H1 (cell line): Measurements from ENCODE around the gene ENAH. TPM values are rescaled to one million over a fixed set of nuclear protein-coding genes. Genes with fewer than 3 reads are reported as not detected.

Experiments
- BACH1 ChIP-seq: IDR thresholded peaks from 2 replicates; pipeline ENCODE4 v1.6.1; 2012; ENCODE audit warnings: low read length, improper control_type of control experiment
- CTBP2 ChIP-seq: IDR thresholded peaks from 2 replicates; pipeline ENCODE4 v1.7.0; 2011; ENCODE audit warnings: borderline replicate concordance, mild to moderate bottlenecking, moderate library complexity, mixed read lengths, low read length; ENCODE audit not compliant: insufficient read depth, insufficient read length
- NRF1 ChIP-seq: IDR thresholded peaks from 2 replicates; pipeline ENCODE4 v1.6.1; 2011; ENCODE audit warnings: mild to moderate bottlenecking, low read depth, low read length, improper control_type of control experiment
- PHF8 ChIP-seq: fragments of 200-600 bp; sonication (generic); conservative IDR thresholded peaks from 2 replicates; pipeline ENCODE4 v1.7.1; 2012; ENCODE audit warnings: low read depth, mild to moderate bottlenecking, inconsistent platforms, low read length, moderate library complexity
- POU5F1 ChIP-seq: IDR thresholded peaks from 2 replicates; pipeline ENCODE4 v1.6.1; 2011; ENCODE audit warnings: low read depth, mild to moderate bottlenecking, low read length, moderate library complexity
- RBBP5 ChIP-seq: IDR thresholded peaks from 2 replicates; pipeline ENCODE4 v1.7.1; 2012; ENCODE audit warnings: low read depth, mild to moderate bottlenecking, inconsistent platforms, low read length, moderate library complexity, borderline replicate concordance
- TEAD4 ChIP-seq: IDR thresholded peaks from 2 replicates; pipeline ENCODE4 v1.6.1; 2012; ENCODE audit warnings: low read depth, low read length, inconsistent platforms, mixed read lengths
- polyA plus RNA-seq, 7 experiments: library from polyadenylated mRNA; depleted of rRNA in 3 of 7; stranded (reverse) in 5 of 7; unstranded in 2 of 7; fragments of >200 nt in 5 of 7; fragments of 200-250 nt in 2 of 7; gene quantifications; 1 replicate in 5 of 7; 2 replicates in 1 of 7; 4 replicates in 1 of 7; pipeline versions ENCODE4 v1.2.1 to v1.2.3, GENCODE V29; 2011 to 2013; ENCODE audit warnings: missing spikeins in 2 of 7, mixed read lengths in 2 of 7
- total RNA-seq: library from RNA; stranded (reverse); fragmentation: NEBNext Ultra II Directional; extraction: Animal tissue kit (Norgen Biotek cat#: 25700); gene quantifications from 2 replicates; pipeline ENCODE4 v1.2.1, GENCODE V29; 2021
- TF ChIP-seq, protein P1 (sequence below): fragments of 300-600 bp; sonication (generic); IDR thresholded peaks from 2 replicates; pipeline ENCODE4 v1.7.1; 2012; ENCODE audit warnings: low read length, moderate library complexity, mild to moderate bottlenecking, inconsistent platforms; ENCODE audit not compliant: insufficient replicate concordance

ENAH gene
- total and polyA plus RNA-seq, 2 of the 8 experiments (the other 6 are each of a cell fraction or from before 2014, with no cell fraction given) = 39.1 to 335 TPM

DNA sequence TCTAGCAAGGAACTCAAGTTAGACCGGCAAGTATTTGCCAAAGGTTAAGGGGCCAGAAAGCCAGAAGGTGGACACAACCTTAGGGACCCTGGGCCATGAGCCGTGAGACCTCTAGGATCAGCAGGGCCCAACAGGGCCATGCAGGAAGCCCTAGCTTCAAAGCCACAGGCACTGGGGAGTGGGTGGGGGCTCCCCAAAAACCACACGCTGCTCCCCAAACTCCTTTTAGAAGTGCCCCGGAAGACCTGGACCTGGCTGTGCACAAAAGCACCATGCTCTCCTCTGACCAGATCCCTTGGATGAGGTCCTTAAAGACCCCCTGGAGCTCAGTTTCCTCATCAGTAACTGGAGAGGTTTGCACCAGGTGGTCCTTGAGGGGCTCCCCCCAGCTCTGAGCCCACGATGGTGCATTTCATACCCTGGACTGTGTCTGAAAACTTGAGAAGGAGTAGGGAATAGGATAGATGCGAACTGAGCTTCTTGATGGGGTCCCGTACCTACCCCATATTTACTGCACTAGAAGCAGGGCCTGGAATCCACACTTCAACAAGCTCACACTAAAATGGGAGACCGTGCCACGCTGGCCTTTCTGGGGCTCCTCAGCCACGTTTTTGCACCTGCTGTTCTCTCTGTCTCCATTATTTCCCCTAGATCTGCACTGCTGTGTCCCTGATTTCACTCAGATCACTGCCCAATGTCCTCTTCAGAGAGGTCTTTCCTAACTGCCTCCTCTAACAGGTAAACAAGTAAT is 184.5 kb downstream of the ENAH start (continued):
- TF ChIP-seq, protein P1, sequence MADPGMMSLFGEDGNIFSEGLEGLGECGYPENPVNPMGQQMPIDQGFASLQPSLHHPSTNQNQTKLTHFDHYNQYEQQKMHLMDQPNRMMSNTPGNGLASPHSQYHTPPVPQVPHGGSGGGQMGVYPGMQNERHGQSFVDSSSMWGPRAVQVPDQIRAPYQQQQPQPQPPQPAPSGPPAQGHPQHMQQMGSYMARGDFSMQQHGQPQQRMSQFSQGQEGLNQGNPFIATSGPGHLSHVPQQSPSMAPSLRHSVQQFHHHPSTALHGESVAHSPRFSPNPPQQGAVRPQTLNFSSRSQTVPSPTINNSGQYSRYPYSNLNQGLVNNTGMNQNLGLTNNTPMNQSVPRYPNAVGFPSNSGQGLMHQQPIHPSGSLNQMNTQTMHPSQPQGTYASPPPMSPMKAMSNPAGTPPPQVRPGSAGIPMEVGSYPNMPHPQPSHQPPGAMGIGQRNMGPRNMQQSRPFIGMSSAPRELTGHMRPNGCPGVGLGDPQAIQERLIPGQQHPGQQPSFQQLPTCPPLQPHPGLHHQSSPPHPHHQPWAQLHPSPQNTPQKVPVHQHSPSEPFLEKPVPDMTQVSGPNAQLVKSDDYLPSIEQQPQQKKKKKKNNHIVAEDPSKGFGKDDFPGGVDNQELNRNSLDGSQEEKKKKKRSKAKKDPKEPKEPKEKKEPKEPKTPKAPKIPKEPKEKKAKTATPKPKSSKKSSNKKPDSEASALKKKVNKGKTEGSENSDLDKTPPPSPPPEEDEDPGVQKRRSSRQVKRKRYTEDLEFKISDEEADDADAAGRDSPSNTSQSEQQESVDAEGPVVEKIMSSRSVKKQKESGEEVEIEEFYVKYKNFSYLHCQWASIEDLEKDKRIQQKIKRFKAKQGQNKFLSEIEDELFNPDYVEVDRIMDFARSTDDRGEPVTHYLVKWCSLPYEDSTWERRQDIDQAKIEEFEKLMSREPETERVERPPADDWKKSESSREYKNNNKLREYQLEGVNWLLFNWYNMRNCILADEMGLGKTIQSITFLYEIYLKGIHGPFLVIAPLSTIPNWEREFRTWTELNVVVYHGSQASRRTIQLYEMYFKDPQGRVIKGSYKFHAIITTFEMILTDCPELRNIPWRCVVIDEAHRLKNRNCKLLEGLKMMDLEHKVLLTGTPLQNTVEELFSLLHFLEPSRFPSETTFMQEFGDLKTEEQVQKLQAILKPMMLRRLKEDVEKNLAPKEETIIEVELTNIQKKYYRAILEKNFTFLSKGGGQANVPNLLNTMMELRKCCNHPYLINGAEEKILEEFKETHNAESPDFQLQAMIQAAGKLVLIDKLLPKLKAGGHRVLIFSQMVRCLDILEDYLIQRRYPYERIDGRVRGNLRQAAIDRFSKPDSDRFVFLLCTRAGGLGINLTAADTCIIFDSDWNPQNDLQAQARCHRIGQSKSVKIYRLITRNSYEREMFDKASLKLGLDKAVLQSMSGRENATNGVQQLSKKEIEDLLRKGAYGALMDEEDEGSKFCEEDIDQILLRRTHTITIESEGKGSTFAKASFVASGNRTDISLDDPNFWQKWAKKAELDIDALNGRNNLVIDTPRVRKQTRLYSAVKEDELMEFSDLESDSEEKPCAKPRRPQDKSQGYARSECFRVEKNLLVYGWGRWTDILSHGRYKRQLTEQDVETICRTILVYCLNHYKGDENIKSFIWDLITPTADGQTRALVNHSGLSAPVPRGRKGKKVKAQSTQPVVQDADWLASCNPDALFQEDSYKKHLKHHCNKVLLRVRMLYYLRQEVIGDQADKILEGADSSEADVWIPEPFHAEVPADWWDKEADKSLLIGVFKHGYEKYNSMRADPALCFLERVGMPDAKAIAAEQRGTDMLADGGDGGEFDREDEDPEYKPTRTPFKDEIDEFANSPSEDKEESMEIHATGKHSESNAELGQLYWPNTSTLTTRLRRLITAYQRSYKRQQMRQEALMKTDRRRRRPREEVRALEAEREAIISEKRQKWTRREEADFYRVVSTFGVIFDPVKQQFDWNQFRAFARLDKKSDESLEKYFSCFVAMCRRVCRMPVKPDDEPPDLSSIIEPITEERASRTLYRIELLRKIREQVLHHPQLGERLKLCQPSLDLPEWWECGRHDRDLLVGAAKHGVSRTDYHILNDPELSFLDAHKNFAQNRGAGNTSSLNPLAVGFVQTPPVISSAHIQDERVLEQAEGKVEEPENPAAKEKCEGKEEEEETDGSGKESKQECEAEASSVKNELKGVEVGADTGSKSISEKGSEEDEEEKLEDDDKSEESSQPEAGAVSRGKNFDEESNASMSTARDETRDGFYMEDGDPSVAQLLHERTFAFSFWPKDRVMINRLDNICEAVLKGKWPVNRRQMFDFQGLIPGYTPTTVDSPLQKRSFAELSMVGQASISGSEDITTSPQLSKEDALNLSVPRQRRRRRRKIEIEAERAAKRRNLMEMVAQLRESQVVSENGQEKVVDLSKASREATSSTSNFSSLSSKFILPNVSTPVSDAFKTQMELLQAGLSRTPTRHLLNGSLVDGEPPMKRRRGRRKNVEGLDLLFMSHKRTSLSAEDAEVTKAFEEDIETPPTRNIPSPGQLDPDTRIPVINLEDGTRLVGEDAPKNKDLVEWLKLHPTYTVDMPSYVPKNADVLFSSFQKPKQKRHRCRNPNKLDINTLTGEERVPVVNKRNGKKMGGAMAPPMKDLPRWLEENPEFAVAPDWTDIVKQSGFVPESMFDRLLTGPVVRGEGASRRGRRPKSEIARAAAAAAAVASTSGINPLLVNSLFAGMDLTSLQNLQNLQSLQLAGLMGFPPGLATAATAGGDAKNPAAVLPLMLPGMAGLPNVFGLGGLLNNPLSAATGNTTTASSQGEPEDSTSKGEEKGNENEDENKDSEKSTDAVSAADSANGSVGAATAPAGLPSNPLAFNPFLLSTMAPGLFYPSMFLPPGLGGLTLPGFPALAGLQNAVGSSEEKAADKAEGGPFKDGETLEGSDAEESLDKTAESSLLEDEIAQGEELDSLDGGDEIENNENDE = no peak
- TF ChIP-seq CTBP2 = no peak
- TF ChIP-seq RBBP5 = no peak
- no peak for TF ChIP-seq PHF8
- no peak for TF ChIP-seq POU5F1
- TF ChIP-seq BACH1 = no peak
- no peak for TF ChIP-seq TEAD4
- TF ChIP-seq NRF1 = no peak
